PC-9 (cell line): ENCODE results near the gene GPSM1.

Source experiments
- CTCF ChIP-seq: fragments of 200-600 bp; sonication (generic); conservative IDR thresholded peaks from 2 replicates; pipeline ENCODE4 v1.6.1; 2017; ENCODE audit warnings: mixed run types, antibody characterized with exemption, mild to moderate bottlenecking, moderate library complexity
- EZH2 ChIP-seq: fragments of 200-600 bp; sonication (generic); IDR thresholded peaks from 2 replicates; pipeline ENCODE4 v1.8.0; 2017; ENCODE audit warnings: antibody characterized with exemption, low read depth

DNA sequence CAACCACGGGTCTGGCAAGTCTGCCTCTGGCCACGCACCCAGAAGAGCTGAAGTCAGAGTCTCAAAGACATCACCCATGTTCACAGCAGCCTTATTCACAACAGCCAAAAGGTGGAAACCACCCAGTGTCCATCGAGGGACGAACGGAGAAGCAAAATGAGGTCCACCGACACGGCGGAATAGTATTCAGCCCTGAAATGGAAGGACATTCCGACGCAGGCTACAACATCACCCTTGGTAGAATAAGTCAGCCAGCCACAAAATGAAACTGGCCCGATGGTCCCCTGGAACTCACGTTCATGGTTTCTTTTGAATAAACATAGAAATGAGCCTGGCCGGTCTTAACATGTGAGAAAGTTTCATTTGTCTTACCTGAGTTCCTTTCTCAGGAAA, 40.4 kb upstream of the GPSM1 start:
- TF ChIP-seq CTCF (no peak), EZH2 (no peak)
